Ovary (tissue), 9 donors: ENCODE results near the gene DUSP16. TPM values are rescaled to one million over a fixed set of nuclear protein-coding genes. Genes with fewer than 3 reads are reported as not detected.

Experiments
- DNase-seq, 5 donors: peaks; one replicate each; pipeline ENCODE4 v3.0.0-alpha.2; 2019 to 2020
- H3K27ac ChIP-seq, 2 donors: fragments of 200-600 bp; one replicate each; pipeline versions ENCODE4 v1.5.1 to v1.8.0; 2019 to 2022
- H3K27me3 ChIP-seq: fragments of 200-600 bp; one replicate; pipeline ENCODE4 v1.8.0; 2022
- H3K36me3 ChIP-seq: fragments of 200-600 bp; sonication (generic); one replicate; pipeline ENCODE4 v1.5.1; 2019
- H3K4me1 ChIP-seq: one replicate; pipeline ENCODE4 v1.8.1; 2013; ENCODE audit warnings: mild to moderate bottlenecking, moderate library complexity; ENCODE audit not compliant: insufficient read depth
- H3K4me3 ChIP-seq: fragments of 200-600 bp; sonication (generic); one replicate; pipeline ENCODE4 v1.5.1; 2017
- H3K9me3 ChIP-seq, 2 donors: fragments of 200-600 bp in 1 of 2; sonication (generic) in 1 of 2; one replicate each; pipeline versions ENCODE4 v1.5.1 to v1.8.1; 2013 to 2019; ENCODE audit warnings: mild to moderate bottlenecking in 1 of 2, moderate library complexity in 1 of 2
- CTCF ChIP-seq, 3 donors: fragments of 450-650 bp in 2 of 3; fragments of 200-600 bp in 1 of 3; IDR thresholded peaks; one replicate each; pipeline versions ENCODE4 v1.5.1 to v1.8.0; 2016 to 2022; ENCODE audit warnings: antibody characterized with exemption in 3 of 3, mild to moderate bottlenecking in 1 of 3
- EP300 ChIP-seq: sonication (generic); formaldehyde crosslinking; IDR thresholded peaks from one replicate; pipeline ENCODE4 v1.6.1; 2017; ENCODE audit warnings: antibody characterized with exemption
- POLR2A ChIP-seq: fragments of 450-650 bp; IDR thresholded peaks from one replicate; pipeline ENCODE4 v1.6.1; 2017; ENCODE audit warnings: antibody characterized with exemption, mild to moderate bottlenecking, moderate library complexity
- WGBS, 3 donors: extraction: QIAGEN DNeasy Blood & Tissue Kit in 1 of 3; methylation state at CpG; one replicate each; pipeline versions ENCODE4 v1.1.5 to v1.1.7; 2013 to 2017; 5-methylcytosine and 5-hydroxymethylcytosine counted together
- intact Hi-C, 4 donors: fragments of 100-400 bp; cut with DNase I; formaldehyde crosslinking; loops; one replicate each; pipeline versions ENCODE4 v1.11.0 to v1.15.1; 2022 to 2023
- polyA plus RNA-seq, 2 donors: library from polyadenylated mRNA; stranded (reverse); fragments of 200-250 nt in 1 of 2; fragments of 350-450 nt in 1 of 2; fragmentation: Illumina TruSeq in 1 of 2; extraction: RNeasy Lipid Tissue Mini Kit (QIAGEN cat#74804) in 1 of 2; gene quantifications; one replicate each; pipeline ENCODE4 v1.2.3, GENCODE V29; 2013 to 2014
- total RNA-seq, 7 donors: library from RNA; depleted of rRNA in 2 of 7; stranded (reverse); fragments of >200 nt in 2 of 7; fragmentation: NEBNext Ultra II Directional in 3 of 7; extraction: Animal tissue kit (Norgen Biotek cat#: 25700) in 3 of 7; gene quantifications; one replicate each; pipeline versions ENCODE4 v1.1.0 to v1.2.4, GENCODE V29; 2016 to 2023
- donor health status: DM: no; HTN: no; CAD: no; lungs with moderate emphysema.
- donor health status: DM: no; HTN: no; CAD: no.
- donor health status: Bipolar disorder and iron deficiency.
- donor health status: DM: yes; HTN: yes; CAD: no.
- donor health status: DM: no; HTN: no; CAD: no.
- donor health status: DM: yes; HTN: yes; CAD: no.

The DUSP16 gene
- total and polyA plus RNA-seq, 9 donors: 12.5 to 54.0 (median 27.3) TPM

DNA sequence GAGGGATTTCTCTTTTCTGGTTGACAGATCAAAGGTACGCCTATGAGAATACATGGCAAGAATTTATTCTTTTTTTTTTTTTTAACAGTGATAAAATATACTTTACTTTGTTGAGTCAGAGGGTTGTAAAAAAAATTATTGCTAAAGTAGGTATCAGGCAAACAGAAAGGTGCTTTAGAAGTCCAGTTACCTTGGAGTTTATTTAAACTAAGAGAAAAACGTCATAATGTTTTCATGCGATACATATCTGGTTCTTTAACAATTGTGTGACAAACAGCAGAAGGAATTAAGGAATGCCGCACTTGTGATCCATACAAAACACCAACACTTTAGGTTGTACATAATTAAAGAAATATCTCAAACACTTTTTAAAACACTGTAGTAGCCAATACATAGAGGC is 111.6 kb downstream of the DUSP16 start:
- intact Hi-C loops: no loop called here
- Histone ChIP-seq H3K9me3 (no peaks in the 10 kb centered on the region), H3K36me3 (no peaks in the 10 kb centered on the region), H3K27me3 (no peaks in the 10 kb centered on the region), H3K4me1 (no peaks in the 10 kb centered on the region), H3K27ac (no peak overlapping the region), H3K4me3 (no peak overlapping the region)
- whole genome bisulfite sequencing, 3 donors: 89 to 94% (median 92%) methylated on average over 4 of the region's 4 CpGs
- no peak for DNase-seq
- TF ChIP-seq EP300: no peak
- no peak for TF ChIP-seq CTCF (IDR thresholded peaks at IDR 0.05)
- TF ChIP-seq POLR2A: no peak

DNA sequence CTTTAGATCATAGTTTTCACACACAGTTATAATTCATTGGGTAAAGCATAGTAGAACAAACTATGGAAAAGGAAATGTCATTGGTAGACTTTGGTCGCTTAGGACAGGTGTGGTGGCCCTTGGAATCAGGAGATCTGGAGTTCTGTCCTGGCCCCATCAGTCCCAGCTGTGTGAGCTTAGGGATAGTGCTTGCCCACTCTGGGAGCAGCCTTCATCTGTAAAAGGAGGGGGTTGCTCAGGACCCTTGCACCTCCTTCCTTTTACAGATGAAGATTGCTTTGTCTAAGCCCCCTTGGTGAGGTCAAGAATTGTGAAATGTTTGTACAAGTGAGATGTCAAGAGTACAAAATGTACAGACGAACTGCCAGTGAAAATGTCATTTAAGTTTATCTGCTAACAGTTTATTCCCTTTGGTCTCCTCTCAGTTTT is 112.6 kb downstream of the DUSP16 start:
- Histone ChIP-seq H3K4me3 (no peak overlapping the region), H3K9me3 (no peaks in the 10 kb centered on the region), H3K27ac (no peak overlapping the region), H3K36me3 (no peaks in the 10 kb centered on the region), H3K27me3 (no peaks in the 10 kb centered on the region), H3K4me1 (no peaks in the 10 kb centered on the region)
- TF ChIP-seq POLR2A (no peak), EP300 (no peak), CTCF (IDR thresholded peaks at IDR 0.05) (no peak)
- no peak for DNase-seq
- intact Hi-C loops: no loop called here
- 62 to 72% (median 69%) methylated on average over 2 of the region's 2 CpGs for WGBS, 3 donors

DNA sequence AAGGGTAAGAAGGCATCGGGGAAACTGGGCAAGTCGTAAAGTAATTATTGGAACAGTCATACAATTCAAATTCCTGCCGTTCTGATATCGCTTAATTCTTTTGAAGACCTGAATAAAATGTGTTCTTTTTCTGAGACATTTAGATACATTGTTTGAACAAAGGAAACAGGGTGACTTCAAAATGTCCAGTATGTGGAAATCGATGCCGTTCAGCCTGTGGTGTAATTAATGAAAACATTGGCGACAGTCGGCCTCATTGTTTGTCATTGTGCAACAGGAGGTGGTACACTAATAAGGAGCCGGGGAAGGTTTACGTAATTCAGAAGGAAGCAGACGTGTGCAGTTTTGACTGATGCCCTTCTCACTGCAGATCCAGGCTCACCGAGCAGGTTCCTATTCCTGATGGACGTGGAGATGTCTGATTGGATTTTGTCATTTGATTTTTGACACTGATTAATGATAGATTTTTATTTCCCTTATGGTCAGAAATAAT is 113.1 kb downstream of the DUSP16 start:
- H3K9me3 ChIP-seq: no peaks in the 10 kb centered on the region
- no peaks in the 10 kb centered on the region for H3K27me3 ChIP-seq
- intact Hi-C loops: no loop called here
- WGBS, 3 donors: 88 to 94% (median 91%) methylated on average over 13 of the region's 13 CpGs
- no peak overlapping the region for H3K4me3 ChIP-seq
- H3K36me3 ChIP-seq: no peaks in the 10 kb centered on the region
- TF ChIP-seq POLR2A: no peak
- TF ChIP-seq EP300: no peak
- TF ChIP-seq CTCF (IDR thresholded peaks at IDR 0.05): no peak
- no peak overlapping the region for H3K27ac ChIP-seq
- H3K4me1 ChIP-seq: no peaks in the 10 kb centered on the region
- DNase-seq: no peak

GRCh38 chr12:12447837-12448236 is 114.8 kb downstream of the DUSP16 start:
- H3K9me3 ChIP-seq: no peaks in the 10 kb centered on the region
- no peak for TF ChIP-seq EP300
- TF ChIP-seq POLR2A: no peak
- TF ChIP-seq CTCF (IDR thresholded peaks at IDR 0.05): no peak
- no peaks in the 10 kb centered on the region for H3K4me1 ChIP-seq
- no peak for DNase-seq
- WGBS, 3 donors: 96 to 98% (median 97%) methylated on average over 10 of the region's 10 CpGs
- no peaks in the 10 kb centered on the region for H3K27me3 ChIP-seq
- no peak overlapping the region for H3K27ac ChIP-seq
- H3K36me3 ChIP-seq: no peaks in the 10 kb centered on the region
- no peak overlapping the region for H3K4me3 ChIP-seq
- intact Hi-C loops: no loop called here
